Measurements from ENCODE around the gene SPDYE17.
"Not testable (repeated sequence)": the region's sequence is repeated elsewhere in the genome, so short reads cannot be mapped to it uniquely, and the experiment has no call there.

SPDYE17 gene

DNA sequence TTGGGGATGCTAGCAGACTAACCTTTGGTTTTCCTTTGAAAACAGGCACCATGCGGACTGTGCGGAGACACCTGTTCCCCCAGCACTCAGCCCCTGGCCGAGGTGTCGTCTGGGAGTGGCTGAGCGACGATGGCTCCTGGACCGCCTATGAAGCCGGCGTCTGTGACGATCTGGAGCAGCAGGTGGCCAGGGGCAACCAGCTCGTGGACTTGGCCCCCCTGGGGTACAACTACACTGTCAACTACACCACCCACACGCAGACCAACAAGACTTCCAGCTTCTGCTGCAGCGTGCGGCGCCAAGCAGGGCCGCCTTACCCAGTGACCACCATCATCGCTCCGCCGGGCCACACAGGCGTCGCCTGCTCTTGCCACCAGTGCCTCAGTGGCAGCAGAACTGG is 51.6 kb downstream of the SPDYE17 start:
- not testable (repeated sequence) for H3K27me3 ChIP-seq (ENCODE audit: low read depth, low read length); H3K9ac ChIP-seq (ENCODE audit: low read length); H3K79me2 ChIP-seq (ENCODE audit: low read length); H3K9me3 ChIP-seq (ENCODE audit: insufficient read depth, low read length); H3K4me1 ChIP-seq (ENCODE audit: low read length); H4K20me1 ChIP-seq (ENCODE audit: insufficient read depth, low read length); H3K4me2 ChIP-seq (ENCODE audit: low read length); H3K27ac ChIP-seq (ENCODE audit: low read length); H2AFZ ChIP-seq (ENCODE audit: low read depth, low read length); H3K4me3 ChIP-seq (ENCODE audit: low read length); H3K36me3 ChIP-seq (replicated peaks; ENCODE audit: low read depth, low read length)

DNA sequence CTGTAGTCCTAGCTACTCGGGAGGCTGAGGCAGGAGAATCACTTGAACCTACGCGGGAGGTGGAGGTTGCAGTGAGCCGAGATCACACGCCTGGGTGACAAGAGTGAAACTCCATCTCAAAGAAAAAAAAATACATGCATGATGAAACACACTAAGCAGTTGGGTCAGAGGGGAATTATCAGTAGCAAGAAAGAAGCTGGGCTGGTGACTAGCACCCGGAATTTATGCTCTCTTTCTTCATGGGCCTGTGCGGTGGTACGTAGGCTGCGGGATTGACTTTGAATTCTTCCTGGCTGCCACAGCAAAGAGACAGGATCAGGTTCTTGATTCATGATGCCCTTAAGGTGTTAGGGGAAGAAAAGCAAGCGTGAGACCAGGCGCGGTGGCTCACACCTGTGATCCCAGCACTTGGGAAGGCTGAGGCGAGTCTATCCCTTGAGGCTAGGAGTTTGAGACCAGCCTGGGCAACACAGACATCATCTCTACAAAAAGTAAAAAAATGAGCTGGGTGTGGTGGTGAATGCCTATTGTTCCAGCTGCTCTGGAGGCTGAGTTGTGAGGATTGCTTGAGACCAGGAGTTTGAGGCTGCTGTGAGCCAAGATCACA is 54.3 kb downstream of the SPDYE17 start:
- H4K20me1 ChIP-seq (ENCODE audit: insufficient read depth, low read length); H3K27ac ChIP-seq (ENCODE audit: low read length); H3K9me3 ChIP-seq (ENCODE audit: insufficient read depth, low read length); H3K27me3 ChIP-seq (ENCODE audit: low read depth, low read length); H3K9ac ChIP-seq (ENCODE audit: low read length); H3K4me1 ChIP-seq (ENCODE audit: low read length); H3K36me3 ChIP-seq (replicated peaks; ENCODE audit: low read depth, low read length); H2AFZ ChIP-seq (ENCODE audit: low read depth, low read length); H3K4me2 ChIP-seq (ENCODE audit: low read length); H3K79me2 ChIP-seq (ENCODE audit: low read length); H3K4me3 ChIP-seq (ENCODE audit: low read length): not testable (repeated sequence)

DNA sequence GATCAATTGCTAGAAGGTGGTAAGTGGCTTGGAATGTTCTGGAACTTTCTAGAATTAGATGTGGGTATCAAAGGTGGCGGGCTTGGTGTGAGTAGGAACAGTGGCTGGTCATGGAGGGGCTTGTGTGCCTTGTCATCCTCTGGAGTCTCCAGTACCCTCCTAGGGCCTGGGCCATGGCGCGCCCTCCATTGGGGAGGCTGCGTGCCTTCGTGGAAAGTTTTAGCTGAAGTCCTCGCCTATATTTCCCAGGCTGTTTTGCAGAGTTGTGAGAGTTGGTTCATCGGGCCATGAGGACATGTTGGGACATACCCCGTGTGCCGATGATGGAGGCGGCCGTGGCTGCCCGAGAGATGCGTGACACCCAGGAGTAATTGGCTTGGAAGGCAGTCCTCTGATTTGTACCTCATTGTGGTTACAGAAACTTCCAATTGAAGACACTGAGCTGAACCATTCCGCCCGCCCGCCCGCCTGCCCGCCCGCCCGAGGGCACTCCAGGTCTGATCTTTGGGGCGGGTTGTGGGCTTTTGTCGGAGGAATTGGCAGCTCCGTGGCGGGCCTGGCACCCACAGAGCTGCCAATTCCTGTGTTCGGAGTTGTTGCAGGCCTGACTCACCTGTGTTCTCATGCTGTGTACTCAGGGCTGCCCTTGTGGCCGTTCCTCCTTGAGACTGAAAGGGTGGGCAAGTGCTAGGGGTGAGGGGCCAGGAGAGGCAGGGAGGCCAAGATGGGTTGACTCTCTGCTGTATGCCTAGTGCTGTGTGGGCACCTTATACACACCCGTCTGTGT is 57.2 kb downstream of the SPDYE17 start:
- H3K27me3 ChIP-seq (ENCODE audit: low read depth, low read length); H3K27ac ChIP-seq (ENCODE audit: low read length); H3K4me1 ChIP-seq (ENCODE audit: low read length); H3K4me2 ChIP-seq (ENCODE audit: low read length); H3K9me3 ChIP-seq (ENCODE audit: insufficient read depth, low read length); H2AFZ ChIP-seq (ENCODE audit: low read depth, low read length); H3K4me3 ChIP-seq (ENCODE audit: low read length); H3K36me3 ChIP-seq (replicated peaks; ENCODE audit: low read depth, low read length); H3K79me2 ChIP-seq (ENCODE audit: low read length); H4K20me1 ChIP-seq (ENCODE audit: insufficient read depth, low read length); H3K9ac ChIP-seq (ENCODE audit: low read length): not testable (repeated sequence)

DNA sequence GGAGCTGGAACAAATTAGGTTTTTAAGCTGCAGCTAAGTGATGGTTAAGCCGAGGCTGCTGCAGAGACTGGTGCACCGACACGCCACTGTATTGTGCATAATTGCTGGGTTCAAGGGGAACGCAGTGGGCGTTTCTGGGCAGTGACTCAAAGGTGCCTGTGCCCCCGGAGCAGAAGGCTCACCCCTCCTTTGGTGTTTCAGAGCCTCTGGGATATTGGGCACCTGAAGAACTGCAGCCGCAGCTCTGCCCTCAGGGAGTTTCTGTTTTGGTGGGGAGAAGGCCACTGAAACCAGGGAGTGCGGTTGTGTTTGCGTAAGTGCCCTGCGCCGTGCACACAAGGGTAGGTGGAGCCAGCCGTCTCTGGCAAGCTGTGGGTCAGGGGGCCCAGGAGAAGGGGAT is 57.8 kb downstream of the SPDYE17 start:
- not testable (repeated sequence) for H3K4me3 ChIP-seq (ENCODE audit: low read length); H3K9ac ChIP-seq (ENCODE audit: low read length); H3K4me1 ChIP-seq (ENCODE audit: low read length); H3K27me3 ChIP-seq (ENCODE audit: low read depth, low read length); H3K36me3 ChIP-seq (replicated peaks; ENCODE audit: low read depth, low read length); H3K27ac ChIP-seq (ENCODE audit: low read length); H3K9me3 ChIP-seq (ENCODE audit: insufficient read depth, low read length); H3K4me2 ChIP-seq (ENCODE audit: low read length); H2AFZ ChIP-seq (ENCODE audit: low read depth, low read length); H4K20me1 ChIP-seq (ENCODE audit: insufficient read depth, low read length); H3K79me2 ChIP-seq (ENCODE audit: low read length)

DNA sequence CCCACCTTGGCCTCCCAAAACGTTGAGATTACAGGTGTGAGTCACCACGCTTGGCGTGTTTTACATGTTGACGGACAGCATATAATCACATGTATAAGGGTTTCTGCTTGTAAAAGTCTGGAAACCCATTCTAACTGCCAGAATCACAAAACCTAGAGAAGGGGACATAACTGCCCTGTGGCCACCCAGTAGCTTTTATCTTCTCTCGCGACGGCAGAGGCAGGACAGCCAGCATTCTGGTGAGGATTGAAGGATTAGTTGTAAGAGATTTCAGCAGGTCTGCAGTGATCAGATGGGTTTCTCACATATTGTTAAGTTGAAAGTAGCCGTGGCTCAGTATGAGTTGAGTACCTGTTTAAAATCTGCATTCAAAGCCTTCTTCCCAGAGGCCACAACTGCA is 59.8 kb downstream of the SPDYE17 start:
- H3K27me3 ChIP-seq (ENCODE audit: low read depth, low read length); H3K79me2 ChIP-seq (ENCODE audit: low read length); H2AFZ ChIP-seq (ENCODE audit: low read depth, low read length); H3K4me3 ChIP-seq (ENCODE audit: low read length); H3K36me3 ChIP-seq (replicated peaks; ENCODE audit: low read depth, low read length); H3K9me3 ChIP-seq (ENCODE audit: insufficient read depth, low read length); H4K20me1 ChIP-seq (ENCODE audit: insufficient read depth, low read length); H3K4me1 ChIP-seq (ENCODE audit: low read length); H3K4me2 ChIP-seq (ENCODE audit: low read length); H3K9ac ChIP-seq (ENCODE audit: low read length); H3K27ac ChIP-seq (ENCODE audit: low read length): not testable (repeated sequence)
